SK-MEL-5 (cell line): ENCODE results near the gene KIAA1328. TPM values are rescaled to one million over a fixed set of nuclear protein-coding genes. Genes with fewer than 3 reads are reported as not detected.

Source experiments
- DNase-seq: peaks from one replicate; pipeline ENCODE4 v3.0.0-alpha.2; 2016; ENCODE audit warnings: low read depth, low spot score
- in situ Hi-C: cut with HindIII; loops from 2 replicates; pipeline ENCODE4 v1.10.0; 2016; ENCODE audit warnings: low sequenced_read_pairs, high pct_unique_total_duplicates, low pct_unique_long_range_greater_than_20kb
- total RNA-seq: library from RNA; depleted of rRNA; stranded (reverse); fragments of >200 nt; shearing (Covaris generic); gene quantifications from 2 replicates; pipeline ENCODE4 v1.2.3, GENCODE V29; 2014

Gene KIAA1328
- total RNA-seq, 1 experiment from 2014 or later = 3.3 TPM

- in situ Hi-C loops = no loop called here
Measured at GRCh38 chr18:36817039-36817438, 11.9 kb upstream of the KIAA1328 start.

DNA sequence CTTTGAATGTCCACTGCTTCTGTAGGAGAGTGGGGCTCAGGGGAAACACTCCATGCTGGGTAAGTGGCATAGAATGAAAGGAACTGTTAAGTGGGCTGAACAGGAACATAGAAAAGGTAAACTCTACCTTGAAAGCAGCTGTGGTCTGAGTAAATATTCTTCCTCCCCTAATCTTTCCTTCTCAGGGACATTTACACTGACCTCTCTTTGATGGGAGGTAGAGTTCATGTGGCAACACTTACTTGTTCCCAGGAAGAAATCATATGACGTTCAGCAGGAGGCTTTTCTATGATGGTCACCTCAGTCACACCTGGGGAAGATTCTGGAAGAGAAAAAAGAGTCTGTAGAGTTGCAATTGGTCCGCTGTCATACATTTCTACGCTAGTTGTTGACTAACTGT, 10.3 kb upstream of the KIAA1328 start:
- in situ Hi-C loops = no loop called here
- DNase-seq = no peak

More at GRCh38 chr18:36817039-36817438, 11.9 kb upstream of the KIAA1328 start:
- no peak for DNase-seq

DNA sequence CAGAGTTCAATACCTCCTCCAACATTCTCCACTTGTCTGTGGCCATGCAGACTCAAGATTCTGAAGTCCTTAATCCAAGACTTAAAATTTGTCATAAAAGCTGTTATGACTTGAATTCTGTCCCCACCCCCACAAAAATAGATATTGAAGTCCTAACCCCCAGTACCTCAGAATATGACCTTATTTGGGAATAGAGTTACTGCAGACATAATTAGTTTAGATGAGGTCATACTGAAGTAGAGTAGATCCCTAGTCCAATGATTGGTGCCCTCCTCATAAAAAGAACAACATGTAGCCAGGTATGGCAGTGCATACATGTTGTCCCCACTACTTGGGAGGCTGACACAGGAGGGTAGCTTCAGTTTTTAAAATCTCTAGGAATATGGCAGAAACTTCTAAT, 9.3 kb upstream of the KIAA1328 start:
- in situ Hi-C loops = no loop called here

DNA sequence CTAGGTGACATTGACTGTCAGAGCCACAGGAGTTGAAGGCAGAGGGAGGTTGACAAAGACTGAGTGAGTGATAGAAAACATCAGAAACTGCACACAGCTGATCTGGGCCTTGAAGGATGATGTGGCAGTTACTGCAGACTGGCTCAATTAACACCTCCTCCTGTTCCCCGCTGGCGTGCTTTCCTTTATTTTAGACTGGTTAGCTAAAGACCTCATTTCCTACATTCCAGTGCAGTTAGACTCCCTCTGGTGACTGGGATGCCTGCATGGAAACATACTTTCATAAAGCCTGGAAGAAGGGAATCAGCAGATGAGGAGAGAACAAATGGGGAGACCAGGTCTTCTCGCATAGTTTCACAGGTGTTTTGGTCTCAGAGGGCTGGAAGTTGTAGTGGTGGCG, 7.2 kb upstream of the KIAA1328 start:
- no peak for DNase-seq

More for the DNA sequence above, 9.3 kb upstream of the KIAA1328 start:
- DNase-seq = no peak

DNA sequence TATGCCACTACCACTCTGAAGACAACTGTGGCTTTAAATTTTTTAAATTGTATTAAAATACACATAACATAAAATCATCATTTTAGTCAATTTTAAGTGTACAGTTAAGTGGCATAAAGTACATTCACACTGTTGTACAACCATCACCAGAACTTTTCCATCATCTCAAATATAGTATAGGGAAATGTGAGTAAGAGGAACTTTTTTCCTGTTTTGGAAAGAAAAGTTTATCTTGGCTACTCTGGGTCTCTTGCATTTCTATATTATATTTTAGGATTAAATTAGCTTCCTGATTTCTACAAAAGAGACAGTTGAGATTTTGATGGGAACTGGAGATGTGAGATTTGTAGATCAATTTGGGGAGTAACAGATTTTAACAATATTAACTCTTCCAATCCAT, 3.4 kb upstream of the KIAA1328 start:
- in situ Hi-C loops = no loop called here
- no peak for DNase-seq

More for the DNA sequence above, 7.2 kb upstream of the KIAA1328 start:
- in situ Hi-C loops = no loop called here

DNA sequence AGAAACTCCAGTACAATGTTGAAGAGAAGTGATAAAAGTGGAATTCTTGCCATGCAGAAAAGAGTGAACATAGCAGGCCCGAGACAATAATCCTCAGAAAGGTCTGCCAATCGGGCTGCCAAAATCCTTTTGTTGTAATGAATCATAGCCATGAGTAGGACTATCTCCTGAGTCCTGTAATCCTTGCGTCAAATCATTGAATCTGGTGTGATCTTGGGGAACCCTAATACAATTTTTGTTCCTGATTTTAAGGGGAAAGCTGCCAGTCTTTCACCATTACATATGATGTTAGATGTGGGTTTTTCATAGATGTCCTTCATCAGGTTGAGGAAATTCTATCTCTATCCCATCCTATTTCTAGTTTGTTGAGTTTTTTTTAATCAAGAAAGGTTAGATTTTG, 2.4 kb upstream of the KIAA1328 start:
- DNase-seq = no peak

GRCh38 chr18:36828157-36828629, 734 bp upstream of the KIAA1328 start:
- peak; percentile 35 for DNase-seq
- in situ Hi-C loops = no loop called here

More for the DNA sequence above, 2.4 kb upstream of the KIAA1328 start:
- in situ Hi-C loops = no loop called here

- in situ Hi-C loops = no loop called here
Measured at GRCh38 chr18:36829362-36830157, 633 bp downstream of the KIAA1328 start.

GRCh38 chr18:36830158-36830495, 1.2 kb downstream of the KIAA1328 start:
- in situ Hi-C loops = no loop called here
- DNase-seq = no peak

More at GRCh38 chr18:36829362-36830157, 633 bp downstream of the KIAA1328 start:
- no peak for DNase-seq

DNA sequence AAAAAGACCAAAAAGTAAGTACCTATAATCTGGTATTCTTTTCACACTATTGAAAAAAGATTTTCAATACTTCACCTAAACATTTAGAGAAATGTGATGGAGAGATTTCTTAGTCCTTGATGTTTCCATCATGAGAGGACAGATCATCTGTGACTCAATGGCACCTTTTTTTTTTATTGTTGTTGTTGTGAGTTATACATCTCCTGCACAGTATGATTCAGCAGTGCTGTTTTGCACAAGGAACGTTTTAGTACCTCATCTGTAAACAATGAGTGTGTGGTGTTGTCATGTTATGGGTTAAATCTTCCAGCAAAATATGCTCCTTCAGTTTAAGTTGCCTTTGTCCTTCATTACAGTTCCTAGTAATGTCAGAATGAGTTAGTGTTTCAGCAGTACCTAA, 2.2 kb downstream of the KIAA1328 start:
- DNase-seq = no peak
- in situ Hi-C loops = no loop called here

DNA sequence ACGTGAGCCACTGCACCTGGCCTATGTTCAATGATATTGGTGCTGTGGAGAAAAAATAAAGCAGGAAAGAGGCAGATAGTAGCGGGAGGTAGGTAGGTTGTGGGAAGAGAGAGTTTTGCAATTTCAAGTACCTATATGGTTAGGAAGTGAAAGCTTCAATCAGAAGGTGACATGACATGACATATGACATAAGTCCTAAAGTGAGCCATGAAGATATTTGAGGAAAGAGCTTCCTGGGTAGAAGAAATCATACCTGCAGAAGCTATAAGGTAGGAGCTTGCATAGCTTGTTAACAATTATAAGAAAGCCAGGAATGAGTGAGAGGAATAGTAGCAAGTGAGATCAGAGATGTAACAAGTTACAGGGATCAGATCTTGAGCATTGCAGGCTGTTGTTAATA, 4.2 kb downstream of the KIAA1328 start:
- in situ Hi-C loops = no loop called here

DNA sequence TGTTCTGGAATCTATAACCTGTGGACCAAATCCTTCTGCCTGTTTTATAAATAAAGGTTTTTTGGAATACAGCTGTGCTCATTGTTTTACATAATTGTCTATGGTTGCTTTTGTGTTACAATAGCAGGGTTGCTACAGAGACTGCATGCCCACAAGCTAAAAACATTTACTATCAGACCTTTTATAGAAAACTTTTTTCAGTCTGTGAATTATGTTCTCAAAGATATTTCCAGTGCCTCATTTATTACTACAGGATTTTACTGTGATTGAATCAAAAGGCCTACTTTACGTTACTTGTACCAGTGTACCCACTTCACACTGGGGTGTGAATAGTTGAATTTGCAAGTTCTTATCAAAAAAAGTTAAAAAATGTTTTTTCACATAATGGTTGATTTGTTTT, 7.0 kb downstream of the KIAA1328 start:
- DNase-seq = no peak
- in situ Hi-C loops = no loop called here

More for the DNA sequence above, 4.2 kb downstream of the KIAA1328 start:
- no peak for DNase-seq

- in situ Hi-C loops = no loop called here
- no peak for DNase-seq
Measured at GRCh38 chr18:36839835-36840234, 10.9 kb downstream of the KIAA1328 start.

- in situ Hi-C loops = no loop called here
- DNase-seq = no peak
Measured at GRCh38 chr18:36843199-36843598, 14.3 kb downstream of the KIAA1328 start.

GRCh38 chr18:36843784-36844183, 14.9 kb downstream of the KIAA1328 start:
- no peak for DNase-seq
- in situ Hi-C loops = no loop called here

DNA sequence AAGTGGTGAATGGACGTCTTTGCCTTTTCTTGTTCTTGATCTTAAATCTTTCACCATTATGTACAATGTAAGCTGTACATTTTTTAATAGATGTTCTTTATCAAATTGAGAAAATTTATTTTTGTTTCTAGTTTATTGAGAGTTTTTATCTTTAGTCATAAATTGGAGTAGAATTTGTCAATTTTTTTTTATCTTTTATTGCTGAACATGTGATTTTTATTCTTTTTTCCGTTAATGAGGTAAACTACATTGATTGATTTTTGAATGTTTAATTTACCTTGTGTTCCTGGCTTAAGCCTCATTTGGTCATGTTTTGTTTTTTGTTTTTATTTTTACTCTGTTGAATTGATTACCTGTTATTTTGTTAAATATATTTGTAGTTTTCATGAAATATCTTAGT, 19.7 kb downstream of the KIAA1328 start:
- DNase-seq = no peak
- in situ Hi-C loops = no loop called here

DNA sequence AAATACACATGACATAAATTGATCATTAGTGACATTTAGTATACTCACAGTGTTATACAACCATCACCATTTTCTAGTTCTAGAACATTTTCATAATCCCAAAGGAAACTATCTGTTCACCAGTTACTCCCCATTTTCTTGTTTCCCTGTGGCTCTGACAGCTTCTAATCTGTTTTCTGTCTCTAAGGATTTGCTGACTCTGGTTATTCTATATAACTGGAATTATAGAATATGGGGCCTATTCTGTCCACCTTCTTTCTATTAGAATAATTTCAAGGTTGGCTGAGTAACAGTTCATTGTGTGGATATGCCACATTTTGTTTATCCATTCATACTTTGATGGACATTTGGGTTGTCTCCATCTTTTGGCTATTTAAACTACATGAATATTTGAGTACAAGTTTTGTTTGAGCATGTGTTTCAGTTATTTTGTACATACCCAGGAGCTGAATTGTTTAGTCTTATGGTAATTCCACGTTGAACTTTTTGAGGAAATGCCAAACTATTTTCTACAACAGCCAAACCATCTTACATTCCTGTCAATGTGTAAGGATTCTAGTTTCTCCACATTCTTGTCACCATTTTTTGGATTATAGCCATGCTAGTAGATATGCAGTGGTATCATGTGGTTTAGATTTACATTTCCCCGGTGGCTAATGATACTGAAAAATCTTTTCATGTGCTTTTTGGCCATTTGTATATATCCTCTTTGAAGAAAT, 20.5 kb downstream of the KIAA1328 start:
- no peak for DNase-seq
- in situ Hi-C loops = no loop called here

GRCh38 chr18:36850527-36851201, 21.7 kb downstream of the KIAA1328 start:
- DNase-seq = no peak
- in situ Hi-C loops = no loop called here
